RWPE2 (cell line): ENCODE results near the gene HMGXB4.

Source experiments
- ATAC-seq: fragments of 200-7000 bp; cut with Tn5 transposase; 3 replicates; pipeline ENCODE4 v1.9.1; 2021; ENCODE audit warnings: low read depth
- DNase-seq: peaks from one replicate; pipeline ENCODE4 v3.0.0-alpha.2; 2020; ENCODE audit warnings: low spot score
- H3K27ac ChIP-seq: fragments of 450-650 bp; 2 replicates; pipeline ENCODE4 v1.5.1; 2017; ENCODE audit warnings: mild to moderate bottlenecking; ENCODE audit not compliant: poor library complexity, severe bottlenecking
- H3K27me3 ChIP-seq: fragments of 250-450 bp; sonication (Bioruptor Pico); 2 replicates; pipeline ENCODE4 v1.5.1; 2021; ENCODE audit warnings: mild to moderate bottlenecking, moderate library complexity; ENCODE audit not compliant: insufficient read depth, poor library complexity, severe bottlenecking
- H3K36me3 ChIP-seq: fragments of 250-450 bp; sonication (Bioruptor Pico); 2 replicates; pipeline ENCODE4 v1.5.1; 2020; ENCODE audit warnings: low read depth, mild to moderate bottlenecking, moderate library complexity
- H3K4me1 ChIP-seq: fragments of 250-450 bp; sonication (Bioruptor Pico); 2 replicates; pipeline ENCODE4 v1.5.1; 2021; ENCODE audit warnings: mild to moderate bottlenecking, moderate library complexity; ENCODE audit not compliant: insufficient read depth, poor library complexity, severe bottlenecking
- H3K4me3 ChIP-seq: fragments of 250-450 bp; sonication (Bioruptor Pico); 2 replicates; pipeline ENCODE4 v1.5.1; 2021; ENCODE audit warnings: mild to moderate bottlenecking, moderate library complexity; ENCODE audit not compliant: severe bottlenecking
- H3K9me3 ChIP-seq: fragments of 250-450 bp; sonication (Bioruptor Pico); 2 replicates; pipeline ENCODE4 v1.5.1; 2021; ENCODE audit warnings: mild to moderate bottlenecking, moderate library complexity; ENCODE audit not compliant: severe bottlenecking
- TF ChIP-seq, protein P1 (sequence below): fragments of 450-650 bp; IDR thresholded peaks from one replicate; pipeline ENCODE4 v1.5.1; 2017; ENCODE audit warnings: mild to moderate bottlenecking, moderate library complexity; ENCODE audit not compliant: poor library complexity, severe bottlenecking

The HMGXB4 gene

DNA sequence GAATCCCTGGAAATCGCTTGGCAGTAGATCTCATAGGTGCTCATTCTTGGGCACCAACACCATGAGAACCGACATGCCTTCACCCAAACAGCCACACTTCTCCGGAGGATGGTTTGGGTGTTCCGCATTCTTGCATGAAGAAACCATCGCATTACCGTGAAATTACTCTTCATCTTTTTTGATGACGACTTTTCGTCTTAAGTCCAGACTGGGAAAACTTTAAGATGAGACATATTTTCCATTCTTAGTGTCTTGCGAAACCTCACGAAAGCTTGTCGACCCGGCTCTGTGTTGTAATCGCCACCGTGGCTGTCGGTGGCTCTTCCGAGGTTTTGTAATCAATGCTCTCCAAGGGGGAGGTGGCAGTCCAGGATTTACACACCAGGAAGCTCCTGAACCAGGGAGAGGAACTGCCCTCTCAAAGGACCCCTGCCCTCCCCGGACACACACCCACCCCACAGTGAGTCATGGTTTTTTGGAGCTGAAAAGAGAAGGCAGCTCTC lies 44.1 kb downstream of the HMGXB4 start:
- Histone ChIP-seq H3K27me3 (no peaks in the 10 kb centered on the region), H3K27ac (peak overlapping the region; percentile 76), H3K9me3 (no peaks in the 10 kb centered on the region), H3K36me3 (peaks cover 6% of the 10 kb centered on the region; the same call in 1 of the 2 replicates), H3K4me3 (no peak overlapping the region), H3K4me1 (peaks cover 17% of the 10 kb centered on the region)
- TF ChIP-seq, protein P1, sequence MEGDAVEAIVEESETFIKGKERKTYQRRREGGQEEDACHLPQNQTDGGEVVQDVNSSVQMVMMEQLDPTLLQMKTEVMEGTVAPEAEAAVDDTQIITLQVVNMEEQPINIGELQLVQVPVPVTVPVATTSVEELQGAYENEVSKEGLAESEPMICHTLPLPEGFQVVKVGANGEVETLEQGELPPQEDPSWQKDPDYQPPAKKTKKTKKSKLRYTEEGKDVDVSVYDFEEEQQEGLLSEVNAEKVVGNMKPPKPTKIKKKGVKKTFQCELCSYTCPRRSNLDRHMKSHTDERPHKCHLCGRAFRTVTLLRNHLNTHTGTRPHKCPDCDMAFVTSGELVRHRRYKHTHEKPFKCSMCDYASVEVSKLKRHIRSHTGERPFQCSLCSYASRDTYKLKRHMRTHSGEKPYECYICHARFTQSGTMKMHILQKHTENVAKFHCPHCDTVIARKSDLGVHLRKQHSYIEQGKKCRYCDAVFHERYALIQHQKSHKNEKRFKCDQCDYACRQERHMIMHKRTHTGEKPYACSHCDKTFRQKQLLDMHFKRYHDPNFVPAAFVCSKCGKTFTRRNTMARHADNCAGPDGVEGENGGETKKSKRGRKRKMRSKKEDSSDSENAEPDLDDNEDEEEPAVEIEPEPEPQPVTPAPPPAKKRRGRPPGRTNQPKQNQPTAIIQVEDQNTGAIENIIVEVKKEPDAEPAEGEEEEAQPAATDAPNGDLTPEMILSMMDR, result no peak
- DNase-seq (no peak), ATAC-seq (peak; percentile 28)

DNA sequence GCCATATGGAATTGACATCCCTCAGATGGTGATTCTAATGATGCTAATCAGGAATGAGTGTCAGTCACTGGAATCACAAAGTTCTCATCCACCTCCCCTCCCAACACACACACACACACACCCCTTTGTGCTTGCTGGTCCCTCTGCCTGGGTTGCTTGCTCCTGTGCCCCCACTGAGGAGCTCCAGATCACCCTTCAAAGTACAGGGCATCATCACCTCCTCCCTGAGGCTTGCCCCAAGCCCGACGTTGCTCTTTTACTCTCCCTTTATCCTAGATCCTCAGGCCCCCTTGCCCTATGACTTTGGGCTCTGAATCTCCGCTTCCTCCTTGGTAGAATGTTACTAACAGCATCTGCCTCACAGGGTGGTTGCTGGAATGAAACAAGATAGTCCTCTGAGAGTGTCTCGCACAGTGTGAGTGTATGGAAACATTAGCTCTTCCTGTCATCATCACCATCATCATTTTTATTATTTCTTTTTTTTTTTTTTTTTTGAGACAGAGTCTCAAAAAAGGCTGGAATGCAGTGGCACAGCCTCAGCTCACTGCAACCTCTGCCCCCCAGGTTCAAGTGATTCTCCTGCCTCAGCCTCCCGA lies 45.8 kb downstream of the HMGXB4 start:
- Histone ChIP-seq H3K27me3 (no peaks in the 10 kb centered on the region), H3K9me3 (no peaks in the 10 kb centered on the region), H3K27ac (peak overlapping the region; percentile 76), H3K4me3 (no peak overlapping the region), H3K36me3 (no peaks in the 10 kb centered on the region), H3K4me1 (peaks cover 19% of the 10 kb centered on the region)
- TF ChIP-seq, protein P1, result no peak
- ATAC-seq (no peak), DNase-seq (no peak)

DNA sequence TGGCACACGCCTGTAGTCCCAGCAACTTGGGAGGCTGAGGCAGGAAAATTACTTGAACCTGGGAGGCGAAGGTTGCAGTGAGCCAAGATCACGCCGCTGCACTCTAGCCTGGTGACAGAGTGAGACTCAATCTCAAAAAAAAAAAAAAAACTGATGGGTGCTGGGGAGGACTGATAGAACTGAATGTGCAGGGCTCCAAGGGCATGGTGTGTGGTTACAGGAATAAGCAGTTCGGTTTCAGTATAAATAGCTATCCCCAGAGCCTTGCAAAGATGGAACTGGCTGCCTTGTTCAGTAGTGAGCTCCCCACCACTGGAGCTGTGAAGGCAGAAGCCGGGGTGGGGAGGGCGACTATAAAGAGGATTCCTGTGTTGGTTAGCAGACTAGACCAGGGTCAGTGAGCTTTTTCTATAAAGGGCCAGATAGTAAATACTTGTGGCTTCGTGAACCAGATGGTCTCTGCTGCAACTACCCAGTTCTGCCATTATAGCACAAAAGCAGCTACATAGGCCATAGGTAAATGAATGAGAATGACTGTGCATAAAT lies 48.3 kb downstream of the HMGXB4 start:
- ATAC-seq, result no peak
- Histone ChIP-seq H3K9me3 (no peaks in the 10 kb centered on the region), H3K36me3 (no peaks in the 10 kb centered on the region), H3K4me3 (no peak overlapping the region), H3K27me3 (no peaks in the 10 kb centered on the region), H3K27ac (no peak overlapping the region), H3K4me1 (peaks cover 17% of the 10 kb centered on the region)
- DNase-seq, result no peak
- TF ChIP-seq, protein P1, result no peak

DNA sequence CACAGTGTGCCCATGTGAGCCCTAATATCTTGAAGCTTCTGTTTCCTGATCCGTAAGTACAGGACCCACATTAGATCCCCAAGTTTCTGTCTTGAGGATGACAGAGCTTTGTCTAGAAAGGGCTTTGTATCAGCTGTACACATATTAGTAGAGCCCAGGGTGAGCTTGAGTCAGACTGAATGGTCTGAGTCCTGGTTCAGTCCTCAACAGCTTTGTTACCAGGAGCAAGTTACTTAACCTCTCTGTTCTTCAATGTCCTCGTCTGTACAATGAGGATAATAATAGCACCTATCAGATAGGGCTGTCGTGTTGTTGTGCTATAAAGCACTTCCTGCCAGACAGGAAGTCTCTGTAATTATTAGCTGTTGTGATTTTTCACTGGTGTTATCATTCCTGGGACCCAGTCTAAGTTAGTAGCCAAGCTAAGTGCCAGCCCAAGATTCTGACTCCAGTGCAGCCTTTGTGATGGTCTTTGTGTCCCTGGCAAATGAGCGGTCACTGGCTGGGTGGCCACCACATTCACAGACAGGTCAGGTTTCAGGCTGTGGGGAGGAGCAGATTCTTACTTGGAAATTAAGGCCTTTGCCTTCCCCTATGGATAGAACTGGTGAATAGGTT lies 49.2 kb downstream of the HMGXB4 start:
- Histone ChIP-seq H3K27me3 (no peaks in the 10 kb centered on the region), H3K36me3 (no peaks in the 10 kb centered on the region), H3K9me3 (no peaks in the 10 kb centered on the region), H3K27ac (no peak overlapping the region), H3K4me1 (peaks cover 12% of the 10 kb centered on the region), H3K4me3 (no peak overlapping the region)
- ATAC-seq, result no peak
- TF ChIP-seq, protein P1, result no peak
- no peak for DNase-seq

DNA sequence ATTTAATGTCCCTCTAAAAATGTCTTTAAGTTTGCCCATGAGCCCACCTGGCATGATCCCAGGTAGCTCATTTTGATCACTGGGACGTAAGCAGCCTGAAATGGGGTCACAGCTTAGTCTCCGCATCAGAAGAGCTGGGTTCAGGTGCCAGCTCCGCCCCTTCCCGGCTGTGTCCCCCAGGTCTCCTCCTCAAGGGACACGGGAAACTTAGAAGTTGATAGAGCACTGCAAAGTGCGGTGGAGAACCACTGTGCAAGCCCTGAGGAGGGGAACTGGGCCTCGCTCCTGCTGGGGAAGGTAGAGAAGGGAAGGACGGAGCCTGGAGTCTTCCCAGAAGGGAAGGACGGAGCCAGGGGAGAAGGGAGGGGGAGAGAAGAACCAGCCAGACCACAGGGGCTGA lies 50.1 kb downstream of the HMGXB4 start:
- ATAC-seq (no peak), DNase-seq (no peak)
- Histone ChIP-seq H3K36me3 (no peaks in the 10 kb centered on the region), H3K27ac (no peak overlapping the region), H3K4me3 (no peak overlapping the region), H3K27me3 (no peaks in the 10 kb centered on the region), H3K9me3 (peaks cover 3% of the 10 kb centered on the region), H3K4me1 (peaks cover 12% of the 10 kb centered on the region)
- TF ChIP-seq, protein P1, result no peak
